ENCODE results near the gene TWF2.

Gene TWF2

DNA sequence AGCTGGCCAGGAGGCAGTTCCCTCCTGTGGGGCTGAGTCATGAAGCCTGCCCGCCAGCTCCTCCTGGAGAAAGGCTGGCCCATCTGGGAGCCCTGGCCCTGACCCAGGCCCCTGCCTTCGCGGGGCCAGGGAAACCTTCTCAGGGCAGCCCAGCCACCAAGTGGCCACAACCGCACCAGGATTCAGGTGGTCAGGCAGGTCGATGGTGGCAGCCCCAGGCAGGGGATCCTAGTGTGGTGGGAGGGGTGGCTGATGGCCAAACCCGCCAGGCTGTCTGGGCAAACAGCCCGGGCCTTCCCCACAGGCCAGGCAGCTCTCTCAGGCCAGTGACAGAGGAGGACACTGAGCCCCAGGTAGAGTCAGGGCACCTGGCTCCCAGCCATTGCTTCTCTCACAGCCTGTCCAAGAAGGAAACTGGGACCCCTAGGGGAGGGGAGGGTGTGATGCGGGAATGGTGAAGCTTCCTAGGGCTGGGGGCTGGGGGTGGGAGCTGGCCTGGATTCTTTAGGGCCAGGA lies 1.2 kb downstream of the TWF2 start:
- DNase-seq (ENCODE audit: low read depth): no peak

DNA sequence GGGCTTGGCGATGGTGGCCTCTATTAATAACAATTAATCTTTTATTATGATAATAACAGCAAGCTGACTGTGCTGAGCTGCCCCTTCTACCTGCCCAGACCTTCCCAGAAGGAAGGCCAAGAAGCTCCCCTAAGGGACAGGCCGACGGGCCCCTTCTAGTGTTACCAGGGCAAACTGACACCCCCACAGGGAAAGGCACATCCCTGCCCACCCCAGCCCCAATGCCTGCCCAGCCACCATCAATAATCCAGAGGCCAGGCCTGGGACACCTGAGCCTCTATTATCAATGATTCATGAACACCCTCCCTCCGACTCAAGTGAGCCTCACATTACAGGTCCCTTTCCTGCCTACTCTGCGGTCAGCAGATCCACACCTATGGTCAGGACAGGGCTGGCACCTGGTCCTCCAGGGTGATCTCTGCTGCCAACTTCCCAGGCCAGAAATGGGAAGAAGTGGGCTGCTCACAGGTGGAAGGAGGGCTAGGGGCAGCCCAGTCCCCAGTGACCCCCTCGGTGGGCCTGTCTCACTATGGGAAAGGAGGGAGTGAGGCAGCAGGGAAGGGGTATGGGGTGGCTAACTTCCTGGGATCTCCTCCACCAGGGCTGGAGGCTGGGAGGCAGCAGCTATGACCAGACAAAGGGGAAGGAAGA lies 1.8 kb downstream of the TWF2 start:
- DNase-seq (ENCODE audit: low read depth): no peak

DNA sequence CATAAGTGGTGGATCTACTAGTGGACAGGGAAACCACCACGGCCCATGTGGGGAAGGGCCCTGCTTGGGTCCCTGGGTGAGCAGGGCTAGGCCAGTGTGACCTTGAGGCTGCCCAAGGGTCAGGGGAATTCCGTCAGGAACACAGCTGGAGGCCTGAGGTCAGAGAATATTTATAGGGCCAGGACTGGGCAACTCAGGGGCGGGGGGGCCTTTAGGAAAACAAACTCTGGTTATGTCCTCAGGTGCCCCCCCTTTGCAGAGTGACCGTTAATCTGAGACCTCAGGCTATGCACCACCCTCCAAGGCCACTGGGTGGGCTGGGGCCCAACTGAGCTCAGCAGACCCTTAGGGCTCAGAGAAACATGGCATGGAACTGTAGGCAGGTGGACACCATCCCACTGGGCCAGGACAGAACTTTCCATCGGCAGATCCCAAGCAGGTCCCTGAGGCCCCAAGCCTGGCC lies 2.5 kb downstream of the TWF2 start:
- no peak for DNase-seq (ENCODE audit: low read depth)

DNA sequence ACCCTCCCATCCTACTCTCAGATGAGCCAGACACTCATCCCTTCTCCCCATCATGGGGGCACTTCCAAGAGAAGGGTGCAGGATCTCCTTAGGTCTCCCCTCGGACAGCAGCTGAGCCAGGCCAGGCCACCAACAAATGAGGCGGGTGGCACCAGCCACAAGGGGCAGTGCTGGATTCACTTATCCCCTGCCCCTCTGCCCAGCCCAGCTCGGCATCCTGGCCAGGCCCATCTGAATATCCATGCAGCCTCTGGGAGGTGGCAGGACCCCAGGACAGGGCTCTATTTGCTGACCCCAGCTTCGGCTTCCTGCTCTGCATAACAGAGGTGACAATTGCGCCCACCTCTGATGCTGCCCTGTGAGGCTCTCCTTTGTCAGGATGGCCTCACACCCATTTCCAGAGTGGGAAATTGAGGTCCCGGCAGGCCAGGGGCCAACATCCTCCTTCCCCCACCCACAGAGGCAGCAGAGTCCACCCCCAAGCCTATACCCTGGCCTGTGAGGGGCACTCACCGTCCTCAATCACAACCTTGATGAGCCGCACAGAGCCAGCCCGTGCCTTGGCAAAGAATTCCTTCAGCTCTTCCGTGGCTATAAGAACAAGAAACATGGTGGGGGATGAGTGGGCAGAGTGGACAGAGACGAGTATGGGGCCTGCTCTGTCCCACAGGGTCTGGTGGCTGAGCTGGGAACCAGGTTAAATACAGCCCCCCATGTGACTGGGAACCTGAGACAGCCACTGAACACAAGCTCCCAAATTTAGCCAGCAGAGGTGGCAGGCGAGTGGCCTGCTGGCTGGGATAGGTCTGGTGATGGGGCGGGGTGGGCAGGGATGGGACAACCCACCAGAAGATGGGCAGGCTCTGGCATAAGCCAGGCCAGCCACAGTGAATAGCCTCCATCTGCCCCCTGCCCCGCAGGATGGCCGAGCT lies 4.2 kb downstream of the TWF2 start:
- no peak for DNase-seq (ENCODE audit: low read depth)

DNA sequence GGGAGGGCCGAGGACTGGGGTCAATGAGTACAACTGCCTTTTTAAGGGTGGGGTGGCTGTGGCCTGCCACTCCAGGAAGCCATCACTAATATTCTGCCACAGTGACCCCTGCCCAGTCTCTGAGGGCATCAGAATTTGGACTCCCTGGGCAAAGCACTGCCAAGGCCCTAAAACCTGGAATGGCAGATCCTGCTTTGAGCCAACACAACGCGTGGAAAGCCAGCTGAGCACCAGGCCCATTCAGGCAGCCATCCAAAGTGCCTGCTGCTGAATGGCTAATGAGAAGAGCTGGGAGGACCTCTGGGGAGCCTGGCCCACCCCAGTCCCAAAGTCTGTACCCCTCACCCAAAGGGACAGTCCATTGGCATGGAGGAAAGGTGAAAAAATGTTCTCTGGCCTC lies 5.0 kb downstream of the TWF2 start:
- DNase-seq (ENCODE audit: low read depth): no peak

DNA sequence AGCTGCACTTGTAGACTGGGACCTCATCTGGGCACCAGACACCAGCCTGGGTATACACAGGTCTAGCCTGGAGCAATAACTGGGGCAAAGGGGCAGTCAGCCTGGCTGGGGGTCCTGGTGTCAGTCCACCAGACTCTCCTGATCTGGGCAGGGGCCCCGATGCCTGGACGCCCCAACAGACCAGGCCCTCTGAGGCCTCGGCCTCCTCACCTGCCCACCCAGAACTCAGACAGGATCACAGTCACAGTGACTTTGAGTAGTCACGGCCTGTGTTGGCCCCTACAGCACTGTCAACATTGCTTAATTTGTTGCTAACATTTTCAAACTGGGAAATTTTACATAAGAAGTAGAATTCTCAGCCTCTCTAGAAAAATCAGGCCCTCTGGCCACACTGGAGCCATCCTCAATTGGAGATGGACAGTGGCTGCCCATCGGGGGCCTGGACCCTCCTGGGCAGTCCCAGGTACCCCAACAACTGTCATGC lies 5.8 kb downstream of the TWF2 start:
- DNase-seq (ENCODE audit: low read depth): no peak

DNA sequence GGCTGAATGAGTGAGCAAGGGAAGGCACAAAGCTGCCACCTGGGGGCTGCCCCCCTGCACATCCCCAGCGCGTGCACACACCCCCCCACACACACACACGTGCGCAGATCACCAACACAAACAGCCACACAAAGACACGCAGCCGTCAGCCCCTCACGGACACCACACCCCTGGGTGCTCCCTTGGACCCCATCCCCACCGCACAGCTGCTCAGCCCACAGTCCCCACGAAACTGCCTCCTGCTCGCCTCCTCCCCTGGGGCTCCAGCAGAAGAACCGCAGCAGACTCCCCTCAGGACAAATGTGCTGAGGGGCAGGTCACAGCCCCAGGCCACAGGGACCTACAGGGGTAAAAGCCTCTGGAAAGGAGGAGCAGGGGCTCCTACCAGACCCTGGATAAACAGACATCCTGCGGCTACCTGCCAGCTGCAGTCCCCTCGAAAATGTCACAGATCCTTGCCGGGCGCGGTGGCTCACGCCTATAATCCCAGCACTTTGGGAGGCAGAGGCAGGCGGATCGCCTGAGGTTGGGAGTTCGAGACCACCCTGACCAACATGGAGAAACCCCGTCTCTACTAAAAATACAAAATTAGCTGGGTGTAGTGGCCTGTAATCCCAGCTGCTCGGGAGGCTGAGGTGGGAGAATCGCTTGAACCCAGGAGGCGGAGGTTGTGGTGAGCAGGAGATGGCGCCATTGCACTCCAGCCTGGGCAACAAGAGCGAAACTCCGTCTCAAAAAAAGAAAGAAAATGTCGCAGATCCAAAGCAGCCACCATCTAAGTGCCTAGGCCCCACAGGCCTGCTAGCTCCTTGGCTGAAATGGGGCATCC lies 6.5 kb downstream of the TWF2 start:
- no peak for DNase-seq (ENCODE audit: low read depth)

DNA sequence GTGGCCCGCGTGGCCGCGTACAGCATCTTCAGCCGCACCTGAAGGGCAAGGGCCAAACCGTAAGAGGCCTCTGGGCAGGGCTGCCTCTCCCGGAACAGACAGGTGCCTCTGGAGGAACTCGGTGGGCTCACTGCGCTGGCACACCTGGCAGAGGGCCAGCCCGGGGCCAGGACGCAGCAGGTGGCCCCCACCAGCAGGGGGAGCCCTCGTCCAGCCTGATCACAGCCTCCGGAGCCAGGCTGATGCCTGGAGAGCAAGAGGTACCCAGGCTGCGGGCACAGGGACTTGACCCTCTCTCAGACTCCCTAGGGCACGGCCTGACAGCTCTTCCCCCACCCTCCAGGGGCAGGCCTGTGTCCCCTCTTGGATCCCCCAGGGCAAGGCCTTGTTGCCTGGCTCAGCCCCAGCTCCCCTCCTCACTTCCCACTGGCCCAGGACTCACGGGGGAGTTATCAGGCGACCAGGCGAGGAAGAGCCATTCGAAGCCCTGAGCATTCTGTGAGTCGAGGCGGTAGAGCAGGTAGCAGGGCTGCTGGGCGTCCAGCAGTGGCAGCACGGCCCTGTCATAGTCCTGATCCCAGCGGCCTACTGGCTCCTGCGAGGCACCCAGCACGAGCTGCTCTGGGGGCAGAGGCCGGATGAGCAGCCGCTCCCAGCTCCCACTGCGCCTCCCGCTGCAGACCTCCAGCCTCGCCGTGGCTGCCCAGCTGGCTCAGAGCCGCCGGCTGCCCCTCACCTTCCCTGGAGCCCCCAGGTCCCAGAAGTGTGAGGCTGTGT lies 7.3 kb downstream of the TWF2 start:
- peak; percentile 80 for DNase-seq (ENCODE audit: low read depth)

DNA sequence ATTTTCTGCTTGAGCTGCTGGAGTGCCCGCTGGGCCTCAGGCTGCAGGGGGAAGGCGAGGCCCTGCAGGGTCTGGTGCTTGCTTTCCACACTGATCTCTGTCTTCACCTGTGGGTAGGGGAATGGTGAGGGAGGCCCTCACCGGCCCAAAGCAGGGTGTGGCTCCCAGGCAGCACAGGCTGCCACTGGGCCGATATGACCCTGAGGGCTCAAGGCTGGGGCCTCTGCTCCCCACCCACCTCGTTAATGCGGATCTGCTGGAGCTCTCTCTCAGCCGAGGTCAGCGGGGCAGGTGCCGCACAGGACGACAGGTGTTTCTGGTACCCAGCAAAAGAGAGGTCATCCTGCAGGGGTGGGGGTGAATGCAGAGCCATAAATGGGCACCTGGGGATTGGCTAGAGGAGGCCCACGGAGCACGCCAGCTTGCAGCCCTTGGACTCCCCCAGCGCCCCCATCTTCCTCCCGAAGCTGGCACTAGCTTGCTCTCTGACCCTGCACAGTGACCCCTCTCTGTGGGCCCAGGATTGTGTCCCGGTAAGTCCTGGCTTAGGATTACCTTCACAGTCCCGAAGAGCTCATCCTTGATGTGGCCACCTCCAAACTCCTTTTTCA lies 8.0 kb downstream of the TWF2 start:
- no peak for DNase-seq (ENCODE audit: low read depth)

DNA sequence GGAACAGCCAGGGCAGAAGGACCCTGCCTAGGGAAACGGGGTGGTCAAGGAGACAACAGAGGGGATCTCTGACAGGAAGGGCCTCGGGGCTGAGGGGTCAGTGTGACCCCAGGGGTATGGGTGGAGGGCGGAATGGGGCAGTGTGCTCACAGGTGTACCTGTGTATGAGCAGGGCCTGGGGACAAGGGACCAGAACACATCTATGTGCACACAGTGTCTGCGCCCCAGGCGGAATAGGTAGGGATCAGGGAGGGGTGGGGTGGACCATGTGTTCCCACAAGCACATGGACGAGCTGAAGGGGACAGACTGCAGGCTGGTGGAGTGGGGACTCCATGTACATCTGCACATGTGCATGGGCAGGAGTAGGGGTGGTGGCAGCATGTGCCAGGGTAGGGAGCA lies 8.5 kb downstream of the TWF2 start:
- DNase-seq (ENCODE audit: low read depth): no peak

DNA sequence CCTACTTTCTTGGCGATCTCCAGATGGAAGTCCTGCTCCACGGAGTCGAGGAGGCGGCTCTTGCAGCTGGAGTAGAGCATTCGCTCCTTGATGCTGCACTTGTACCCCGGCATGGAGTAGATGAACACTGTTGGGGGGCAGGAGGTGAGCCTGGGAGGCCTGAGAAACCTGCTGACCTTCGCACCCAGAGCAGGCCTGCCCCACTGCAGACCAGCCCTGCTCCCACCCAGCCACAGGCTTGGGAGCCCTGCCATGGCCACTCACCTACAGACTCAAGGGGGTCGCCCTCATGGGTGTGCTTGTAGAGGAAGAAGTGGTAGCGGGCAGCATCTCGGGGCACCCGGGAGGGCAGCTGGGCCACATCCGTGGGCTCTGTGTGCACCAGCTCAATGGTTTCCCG lies 9.3 kb downstream of the TWF2 start:
- no peak for DNase-seq (ENCODE audit: low read depth)

DNA sequence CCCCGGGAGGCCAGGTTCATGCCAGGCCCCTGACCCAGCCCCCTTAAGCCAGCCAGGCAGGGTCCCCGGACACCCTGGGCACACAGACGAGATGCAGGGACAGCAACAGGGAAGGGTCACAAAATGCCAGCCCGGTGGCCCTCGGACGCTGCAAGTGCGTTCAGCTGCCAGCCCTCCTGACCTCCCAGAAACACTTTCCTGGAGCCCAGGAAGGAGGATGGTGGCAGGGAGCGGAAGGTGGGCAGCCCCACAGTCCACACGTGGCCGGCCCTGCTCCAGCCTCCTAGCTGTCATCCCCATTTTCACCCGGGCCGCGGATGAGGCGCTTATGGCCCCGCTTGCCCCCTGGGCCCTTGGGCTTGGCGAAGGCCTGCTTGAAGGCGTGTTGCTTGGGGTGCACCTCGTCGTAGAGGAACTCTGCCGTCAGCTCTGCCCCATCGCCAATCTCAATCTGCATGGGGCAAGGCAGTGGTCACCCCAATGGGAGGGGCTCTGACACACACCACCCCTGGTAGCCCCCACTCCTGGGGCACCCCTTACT lies 10.1 kb downstream of the TWF2 start:
- DNase-seq (ENCODE audit: low read depth): no peak

DNA sequence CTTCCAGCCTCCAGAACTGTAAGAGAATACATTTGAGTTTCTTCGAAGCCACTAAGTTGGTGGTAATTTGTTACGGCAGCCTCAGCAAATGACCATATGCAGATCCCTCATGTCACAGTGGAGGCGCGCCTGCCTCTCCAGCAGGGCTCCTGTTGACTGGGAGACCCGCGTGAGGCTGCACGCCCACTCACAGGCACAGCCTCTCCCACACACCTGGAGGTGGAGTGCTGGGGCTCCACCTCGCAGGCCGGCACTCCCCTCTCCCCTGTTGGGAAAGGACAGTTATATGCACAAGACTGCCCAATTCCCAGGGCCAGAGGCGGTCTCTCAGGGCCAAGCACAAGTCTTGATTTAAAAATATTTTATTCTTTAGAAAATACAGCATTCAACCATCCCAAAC lies 10.7 kb downstream of the TWF2 start:
- no peak for DNase-seq (ENCODE audit: low read depth)

DNA sequence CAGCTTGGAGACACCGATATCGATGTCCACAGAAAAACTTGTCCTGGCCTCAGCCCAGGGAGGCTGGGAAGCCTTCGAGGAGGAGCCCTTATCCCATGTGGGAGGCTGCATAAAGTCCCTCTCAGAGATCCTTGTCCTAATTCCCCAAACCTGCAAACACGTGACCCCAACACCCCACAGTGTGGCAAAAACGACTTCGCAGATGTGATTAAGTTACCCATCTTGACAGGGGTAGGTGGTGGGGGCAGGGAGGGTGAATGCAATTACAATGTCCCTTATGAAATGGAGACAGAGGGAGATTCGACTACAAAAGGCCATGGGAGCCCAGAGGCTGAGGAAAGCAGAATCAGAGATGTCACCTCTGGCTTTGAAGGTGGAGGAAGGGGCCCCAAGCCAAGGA lies 11.2 kb downstream of the TWF2 start:
- DNase-seq (ENCODE audit: low read depth): no peak

DNA sequence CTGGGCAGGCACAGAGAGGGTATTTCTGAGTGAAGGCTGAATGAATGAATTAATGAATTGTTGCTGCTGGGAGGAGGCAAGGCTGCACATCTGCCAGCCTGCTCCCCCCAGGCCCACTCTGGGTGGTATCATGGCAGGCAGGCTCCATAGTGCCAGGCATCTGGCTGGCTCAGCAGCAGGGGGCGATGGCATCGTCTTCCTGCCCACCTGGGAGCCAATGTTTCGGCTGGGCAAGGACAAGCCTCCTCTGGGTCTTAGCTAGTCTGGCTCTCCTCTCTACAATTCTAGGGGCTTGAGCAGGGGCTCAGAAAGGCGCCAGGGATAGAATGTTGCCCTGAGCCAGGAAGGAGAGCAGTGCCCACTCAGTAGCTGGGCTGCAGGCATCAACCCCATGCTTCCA lies 11.8 kb downstream of the TWF2 start:
- DNase-seq (ENCODE audit: low read depth): no peak

DNA sequence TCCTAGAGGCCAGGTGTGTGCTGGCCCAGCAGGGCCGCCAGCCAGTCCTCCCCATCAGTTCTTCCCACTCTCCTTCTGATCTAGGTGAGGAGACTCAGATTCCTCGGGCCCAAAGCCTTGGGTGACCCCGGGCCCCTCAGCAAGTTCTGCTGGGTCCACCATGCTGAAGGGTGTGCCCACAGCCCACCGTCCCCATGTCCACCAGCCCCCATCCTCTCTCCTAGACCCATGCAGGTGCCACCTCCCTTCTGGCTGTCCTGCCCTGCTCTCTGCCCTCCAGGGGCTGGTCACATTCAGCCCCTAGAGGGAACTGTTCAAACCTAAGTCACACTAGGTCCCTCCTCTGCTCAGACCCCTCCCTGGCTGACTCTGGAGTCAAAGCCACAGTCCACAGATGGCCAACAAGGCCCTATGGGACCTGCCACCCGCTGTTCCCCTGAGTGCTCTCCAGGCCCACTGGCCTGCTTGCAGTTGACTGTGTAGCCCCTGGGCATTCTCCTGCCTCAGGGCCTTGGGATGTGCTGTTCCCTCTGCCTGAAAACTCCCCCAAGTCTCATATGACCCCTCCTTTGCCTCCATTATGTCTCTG lies 12.6 kb downstream of the TWF2 start:
- no peak for DNase-seq (ENCODE audit: low read depth)

DNA sequence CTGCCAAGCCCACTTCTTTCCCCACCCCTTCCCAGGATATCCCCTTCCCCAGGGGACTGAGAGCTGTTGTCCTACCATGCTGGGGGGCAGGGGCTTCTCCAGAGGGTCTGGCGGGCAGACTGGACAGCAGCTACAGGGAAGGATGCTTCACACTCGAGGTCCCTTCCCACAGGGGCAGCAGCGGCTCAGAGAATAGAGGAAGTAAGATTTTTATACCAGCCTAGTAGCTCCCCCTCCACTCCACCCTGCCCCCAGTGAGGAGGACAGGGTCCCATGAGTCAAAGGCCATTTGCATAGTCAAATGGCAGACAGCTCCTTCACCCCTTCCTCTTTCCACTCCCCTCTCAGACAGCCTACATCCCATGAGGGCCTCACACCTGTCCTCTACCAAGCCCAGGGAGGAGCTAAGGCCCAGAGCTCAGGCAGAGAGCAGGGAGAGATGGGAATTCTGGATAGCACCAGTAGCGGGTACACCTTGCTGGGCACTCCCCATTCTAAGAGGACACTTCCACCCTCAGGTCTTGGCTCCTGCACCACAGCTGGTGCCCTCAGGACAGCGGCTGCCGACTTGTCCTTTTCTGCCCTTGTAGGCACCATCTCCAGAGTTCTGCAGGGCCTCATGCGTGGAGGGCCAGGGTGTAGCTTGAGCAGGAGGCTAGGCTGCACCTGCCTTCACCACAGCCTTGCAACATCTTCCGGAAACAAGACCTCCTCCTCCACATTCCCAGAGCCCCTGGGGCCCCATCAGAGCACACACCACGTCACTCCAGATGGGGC lies 13.3 kb downstream of the TWF2 start, which contains the start of gene TLR9:
Gene TLR9 (minus strand): TSS at position 194 of the 777 bp plus-strand sequence. CDS start 116 bp downstream, at position 78.
- DNase-seq (ENCODE audit: low read depth): no peak

DNA sequence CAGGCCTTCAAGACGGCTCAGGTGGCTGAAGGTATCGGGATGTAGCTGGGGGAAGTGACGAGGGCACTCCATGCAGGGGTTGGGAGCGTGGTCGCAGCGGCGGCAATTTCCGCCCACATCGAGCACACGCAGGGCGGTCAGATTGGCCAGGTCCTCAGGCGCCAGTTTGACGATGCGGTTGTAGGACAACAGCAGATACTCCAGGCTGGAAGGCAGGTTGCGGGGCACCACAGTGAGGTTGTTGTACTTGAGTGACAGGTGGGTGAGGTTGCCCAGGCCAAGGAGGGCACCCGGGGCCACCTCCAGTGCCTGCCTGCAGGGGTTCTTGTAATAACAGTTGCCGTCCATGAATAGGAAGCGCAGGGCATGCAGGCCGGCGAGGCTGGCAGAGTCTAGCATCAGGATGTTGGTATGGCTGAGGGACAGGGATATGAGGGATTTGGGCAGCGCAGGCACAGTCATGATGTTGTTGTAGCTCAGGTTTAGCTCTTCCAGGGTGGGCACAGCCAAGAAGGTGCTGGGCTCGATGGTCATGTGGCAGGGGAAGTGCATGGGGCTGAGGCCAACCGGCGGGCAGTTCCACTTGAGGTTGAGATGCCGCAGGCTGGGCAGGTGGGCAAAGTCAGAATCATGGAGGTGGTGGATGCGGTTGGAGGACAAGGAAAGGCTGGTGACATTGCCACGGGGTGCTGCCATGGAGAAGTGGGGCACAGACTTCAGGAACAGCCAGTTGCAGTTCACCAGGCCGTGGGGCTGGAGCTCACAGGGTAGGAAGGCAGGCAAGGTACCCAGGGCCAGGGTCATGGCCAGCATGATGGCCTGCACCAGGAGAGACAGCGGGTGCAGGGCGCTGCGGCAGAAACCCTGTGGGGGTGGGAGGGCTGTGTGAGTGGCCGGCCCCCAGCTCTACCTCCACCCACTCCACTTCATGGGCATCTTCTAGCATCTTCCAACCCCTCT lies 15.2 kb downstream of the TWF2 start:
- DNase-seq (ENCODE audit: low read depth): no peak

Measured in stimulated activated CD8-positive, alpha-beta memory T cell treated with anti-CD3 and anti-CD28 coated beads, Interleukin-12 subunit alpha, Interleukin-12 subunit beta, amount 100 ng/mL, for 1 hour (primary cell).